ENCODE measurements around the gene SDR42E1.
"Not testable (repeated sequence)": the region's sequence is repeated elsewhere in the genome, so short reads cannot be mapped to it uniquely, and the experiment has no call there.

SDR42E1 gene

GRCh38 chr16:82033006-82033405 lies 21.7 kb upstream of the SDR42E1 start:
- DNase-seq (ENCODE audit: low read depth in 1 of 2, low spot score in 1 of 2) = peak in 1 of 2 experiments; percentile 72
- in situ Hi-C loops (cut with HindIII; ENCODE audit: low pct_unique_long_range_greater_than_20kb, low sequenced_read_pairs) = no loop called here
- TF ChIP-seq JUND (IDR thresholded peaks at IDR 0.05; ENCODE audit: low read depth) = no peak

- no peak for TF ChIP-seq JUND (IDR thresholded peaks at IDR 0.05; ENCODE audit: low read depth)
- in situ Hi-C loops (cut with HindIII; ENCODE audit: low pct_unique_long_range_greater_than_20kb, low sequenced_read_pairs) = no loop called here
- peak; percentile 63 to 92 for DNase-seq (ENCODE audit: low read depth in 1 of 2, low spot score in 1 of 2)
Observed at GRCh38 chr16:82031116-82032084, 20.1 kb upstream of the SDR42E1 start.

- in situ Hi-C loops (cut with HindIII; ENCODE audit: low pct_unique_long_range_greater_than_20kb, low sequenced_read_pairs) = no loop called here
- DNase-seq (ENCODE audit: low read depth in 1 of 2, low spot score in 1 of 2) = no peak
- no peak for TF ChIP-seq JUND (IDR thresholded peaks at IDR 0.05; ENCODE audit: low read depth)
Observed at GRCh38 chr16:82027629-82028064, 16.4 kb upstream of the SDR42E1 start.

GRCh38 chr16:82024883-82025282 lies 13.6 kb upstream of the SDR42E1 start:
- in situ Hi-C loops (cut with HindIII; ENCODE audit: low pct_unique_long_range_greater_than_20kb, low sequenced_read_pairs) = no loop called here
- no peak for DNase-seq (ENCODE audit: low read depth in 1 of 2, low spot score in 1 of 2)
- no peak for TF ChIP-seq JUND (IDR thresholded peaks at IDR 0.05; ENCODE audit: low read depth)

GRCh38 chr16:82024316-82024715 lies 13.0 kb upstream of the SDR42E1 start:
- in situ Hi-C loops (cut with HindIII; ENCODE audit: low pct_unique_long_range_greater_than_20kb, low sequenced_read_pairs) = no loop called here
- DNase-seq (ENCODE audit: low read depth in 1 of 2, low spot score in 1 of 2) = no peak
- TF ChIP-seq JUND (IDR thresholded peaks at IDR 0.05; ENCODE audit: low read depth) = no peak

- TF ChIP-seq JUND (IDR thresholded peaks at IDR 0.05; ENCODE audit: low read depth) = no peak
- in situ Hi-C loops (cut with HindIII; ENCODE audit: low pct_unique_long_range_greater_than_20kb, low sequenced_read_pairs) = no loop called here
Observed at GRCh38 chr16:82023206-82023605, 11.9 kb upstream of the SDR42E1 start.

GRCh38 chr16:82020051-82020450 lies 8.8 kb upstream of the SDR42E1 start:
- in situ Hi-C loops (cut with HindIII; ENCODE audit: low pct_unique_long_range_greater_than_20kb, low sequenced_read_pairs) = no loop called here
- TF ChIP-seq JUND (IDR thresholded peaks at IDR 0.05; ENCODE audit: low read depth) = no peak
- no peak for DNase-seq (ENCODE audit: low read depth in 1 of 2, low spot score in 1 of 2)

More at GRCh38 chr16:82023206-82023605, 11.9 kb upstream of the SDR42E1 start:
- no peak for DNase-seq (ENCODE audit: low read depth in 1 of 2, low spot score in 1 of 2)

GRCh38 chr16:82019535-82019934 lies 8.3 kb upstream of the SDR42E1 start:
- no peak for DNase-seq (ENCODE audit: low read depth in 1 of 2, low spot score in 1 of 2)
- in situ Hi-C loops (cut with HindIII; ENCODE audit: low pct_unique_long_range_greater_than_20kb, low sequenced_read_pairs) = no loop called here
- no peak for TF ChIP-seq JUND (IDR thresholded peaks at IDR 0.05; ENCODE audit: low read depth)

- DNase-seq (ENCODE audit: low read depth in 1 of 2, low spot score in 1 of 2) = no peak
- in situ Hi-C loops (cut with HindIII; ENCODE audit: low pct_unique_long_range_greater_than_20kb, low sequenced_read_pairs) = no loop called here
- no peak for TF ChIP-seq JUND (IDR thresholded peaks at IDR 0.05; ENCODE audit: low read depth)
Observed at GRCh38 chr16:82017911-82018568, 6.8 kb upstream of the SDR42E1 start.

- no peak for DNase-seq (ENCODE audit: low read depth in 1 of 2, low spot score in 1 of 2)
- no peak for TF ChIP-seq JUND (IDR thresholded peaks at IDR 0.05; ENCODE audit: low read depth)
- in situ Hi-C loops (cut with HindIII; ENCODE audit: low pct_unique_long_range_greater_than_20kb, low sequenced_read_pairs) = no loop called here
Observed at GRCh38 chr16:82016964-82017363, 5.7 kb upstream of the SDR42E1 start.

GRCh38 chr16:82016263-82016662 lies 5.0 kb upstream of the SDR42E1 start:
- DNase-seq (ENCODE audit: low read depth in 1 of 2, low spot score in 1 of 2) = peak in 1 of 2 experiments; percentile 55
- TF ChIP-seq JUND (IDR thresholded peaks at IDR 0.05; ENCODE audit: low read depth) = no peak
- in situ Hi-C loops (cut with HindIII; ENCODE audit: low pct_unique_long_range_greater_than_20kb, low sequenced_read_pairs) = no loop called here

- no peak for DNase-seq (ENCODE audit: low read depth in 1 of 2, low spot score in 1 of 2)
- in situ Hi-C loops (cut with HindIII; ENCODE audit: low pct_unique_long_range_greater_than_20kb, low sequenced_read_pairs) = no loop called here
- TF ChIP-seq JUND (IDR thresholded peaks at IDR 0.05; ENCODE audit: low read depth) = no peak
Observed at GRCh38 chr16:82013139-82013538, 1.9 kb upstream of the SDR42E1 start.

GRCh38 chr16:82010649-82011048 lies 621 bp downstream of the SDR42E1 start:
- TF ChIP-seq JUND (IDR thresholded peaks at IDR 0.05; ENCODE audit: low read depth) = no peak
- no peak for DNase-seq (ENCODE audit: low read depth in 1 of 2, low spot score in 1 of 2)
- in situ Hi-C loops (cut with HindIII; ENCODE audit: low pct_unique_long_range_greater_than_20kb, low sequenced_read_pairs) = no loop called here

- DNase-seq (ENCODE audit: low read depth in 1 of 2, low spot score in 1 of 2); in situ Hi-C loops (cut with HindIII; ENCODE audit: low pct_unique_long_range_greater_than_20kb, low sequenced_read_pairs): not testable (repeated sequence)
Observed at GRCh38 chr16:82009789-82010188, 1.5 kb downstream of the SDR42E1 start.

All from T47D (cell line).